NCI-H1436 treated with DMSO at 0.1 percent for 48 hours (cell line): ENCODE measurements around the gene SLC2A10.

Source experiments
- DNase-seq: peaks from one replicate; lab custom pipeline; 2025; lab: John Stamatoyannopoulos, UW

The SLC2A10 gene

DNA sequence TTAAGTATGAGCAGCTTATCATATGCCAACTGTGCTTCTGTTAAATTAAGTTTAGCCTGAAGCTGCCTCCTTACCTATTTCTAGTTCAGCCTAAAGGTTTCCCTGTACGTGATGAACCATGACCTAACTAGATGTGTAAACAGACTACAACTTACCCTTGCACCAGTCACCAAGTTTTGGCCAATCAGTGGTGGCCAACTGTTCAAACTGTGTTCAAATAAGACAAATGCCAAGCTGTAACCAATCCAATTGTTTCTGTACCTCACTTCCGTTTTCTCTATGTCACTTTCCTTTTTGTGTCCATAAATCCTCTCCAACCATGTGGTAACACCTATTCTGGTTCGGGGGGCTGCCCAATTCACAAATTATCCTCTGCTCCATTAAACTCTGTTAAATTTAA lies 6.0 kb upstream of the SLC2A10 start:
- no peak for DNase-seq

DNA sequence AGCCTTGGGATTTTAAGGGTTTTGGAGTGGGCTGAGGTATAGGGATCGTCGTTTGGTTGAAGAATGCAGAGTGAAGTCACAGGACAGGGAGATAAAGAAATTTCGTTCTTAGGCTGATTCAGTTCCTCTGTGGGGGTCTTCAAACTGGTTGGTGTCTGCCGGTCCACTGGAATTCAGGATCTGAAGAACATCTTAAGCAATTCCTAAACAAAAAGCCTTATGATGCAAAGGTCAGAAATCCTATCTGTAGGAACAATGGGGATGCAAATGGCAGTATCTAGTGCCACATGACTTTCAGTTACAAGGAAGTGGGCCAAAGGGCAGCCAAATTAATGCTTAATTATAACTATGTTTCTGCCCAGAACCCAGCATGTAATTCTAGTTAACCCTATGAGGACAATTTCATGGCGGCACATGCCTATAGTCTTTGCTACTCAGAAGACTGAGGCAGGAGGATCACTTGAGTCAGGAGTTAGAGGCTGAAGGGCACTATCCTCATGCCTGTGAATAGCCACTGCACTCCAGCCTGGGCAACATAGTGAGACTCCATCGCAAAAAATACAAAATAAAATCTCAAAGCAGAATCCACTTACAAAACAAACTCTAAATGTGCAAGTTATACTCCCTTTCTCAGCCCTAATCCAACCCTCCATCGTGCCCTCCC lies 4.6 kb upstream of the SLC2A10 start:
- no peak for DNase-seq

DNA sequence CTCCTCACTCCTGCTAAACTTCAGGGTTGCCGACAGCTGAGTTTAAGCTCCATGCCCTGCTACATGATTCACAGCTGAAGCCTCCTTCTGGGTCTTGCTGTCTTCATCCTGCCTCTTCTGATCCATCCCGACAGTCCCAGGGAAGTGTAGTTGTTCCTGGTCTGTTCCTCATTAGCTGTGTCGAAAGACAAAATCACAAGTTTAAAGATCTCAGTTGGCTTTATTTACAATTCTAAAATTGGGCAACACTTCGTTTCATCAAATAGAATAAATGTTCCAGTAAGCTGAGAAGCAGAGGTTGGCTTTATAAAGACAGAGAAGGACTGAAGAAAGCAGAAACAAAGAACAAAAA lies 4.1 kb upstream of the SLC2A10 start:
- DNase-seq = no peak

DNA sequence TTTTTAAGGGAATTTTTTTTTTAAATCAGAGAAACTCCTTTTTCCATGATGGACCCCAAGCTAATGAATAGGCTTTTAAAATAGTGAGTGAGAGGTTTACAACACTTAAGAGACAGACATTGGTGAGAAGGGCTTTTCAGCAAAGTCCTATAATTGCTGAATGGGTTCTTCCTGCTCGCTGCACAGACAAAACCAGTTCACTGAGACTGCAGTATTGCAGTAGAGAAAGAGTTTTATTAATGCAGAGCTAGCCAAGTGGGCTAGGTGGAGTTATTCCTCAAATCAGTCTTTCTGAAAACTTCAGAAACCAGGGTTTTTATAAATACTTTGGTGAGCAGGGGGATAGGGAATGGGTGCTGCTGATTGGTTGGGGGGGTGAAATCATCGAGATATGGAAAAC lies 3.2 kb upstream of the SLC2A10 start:
- DNase-seq = no peak

DNA sequence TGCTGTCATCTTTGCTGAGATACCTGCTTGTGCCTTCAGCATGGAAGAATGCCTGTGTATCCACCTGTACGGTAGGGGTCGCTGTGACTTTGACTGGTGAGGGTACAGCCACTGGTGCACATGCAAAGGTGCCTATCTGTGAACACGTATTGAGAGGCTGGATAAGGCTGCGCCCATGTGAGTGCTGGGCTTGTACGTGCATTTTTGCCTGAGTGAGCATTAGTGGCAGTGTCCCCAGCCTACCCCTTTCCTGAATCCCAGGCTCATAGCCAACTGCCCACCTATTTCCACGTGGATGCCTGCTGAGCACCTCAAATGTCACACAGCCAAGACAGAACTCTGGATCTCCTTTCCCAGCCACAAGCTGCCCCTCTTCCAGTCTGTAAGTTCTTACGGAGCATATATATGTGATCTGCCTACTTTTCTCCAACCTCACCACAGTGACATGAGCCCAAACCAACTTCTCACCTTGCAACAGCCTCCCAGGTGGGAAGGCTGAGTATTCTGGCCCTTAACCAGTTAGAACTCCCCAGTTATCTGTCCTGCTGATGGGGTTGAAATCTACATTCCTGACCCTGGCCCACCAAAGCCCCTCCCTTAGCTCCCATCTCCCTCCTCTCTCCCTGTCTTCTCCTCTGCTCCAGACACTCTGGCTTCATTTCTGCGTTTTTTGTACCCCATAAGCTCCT lies 1.1 kb upstream of the SLC2A10 start:
- DNase-seq = no peak

DNA sequence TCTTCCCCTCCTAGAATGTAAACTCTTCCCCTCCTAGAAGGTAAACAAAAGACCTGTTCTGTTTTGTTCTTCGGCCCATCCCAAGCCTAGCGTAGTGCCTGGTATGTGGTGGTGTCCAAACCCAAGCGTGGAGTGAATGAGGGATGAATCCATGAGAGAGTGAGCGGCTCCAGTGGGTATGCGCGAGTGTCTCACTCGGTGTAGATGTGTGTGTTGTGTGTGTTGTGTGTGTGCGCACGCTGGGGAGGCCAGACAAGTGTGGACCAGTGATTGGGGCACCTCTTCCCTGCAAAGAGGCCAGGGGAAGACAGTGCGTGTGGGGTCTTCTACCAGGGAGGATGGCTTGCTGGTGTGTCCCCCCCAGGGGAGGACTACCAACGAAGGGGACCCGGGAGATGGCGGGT lies 392 bp upstream of the SLC2A10 start:
- no peak for DNase-seq

DNA sequence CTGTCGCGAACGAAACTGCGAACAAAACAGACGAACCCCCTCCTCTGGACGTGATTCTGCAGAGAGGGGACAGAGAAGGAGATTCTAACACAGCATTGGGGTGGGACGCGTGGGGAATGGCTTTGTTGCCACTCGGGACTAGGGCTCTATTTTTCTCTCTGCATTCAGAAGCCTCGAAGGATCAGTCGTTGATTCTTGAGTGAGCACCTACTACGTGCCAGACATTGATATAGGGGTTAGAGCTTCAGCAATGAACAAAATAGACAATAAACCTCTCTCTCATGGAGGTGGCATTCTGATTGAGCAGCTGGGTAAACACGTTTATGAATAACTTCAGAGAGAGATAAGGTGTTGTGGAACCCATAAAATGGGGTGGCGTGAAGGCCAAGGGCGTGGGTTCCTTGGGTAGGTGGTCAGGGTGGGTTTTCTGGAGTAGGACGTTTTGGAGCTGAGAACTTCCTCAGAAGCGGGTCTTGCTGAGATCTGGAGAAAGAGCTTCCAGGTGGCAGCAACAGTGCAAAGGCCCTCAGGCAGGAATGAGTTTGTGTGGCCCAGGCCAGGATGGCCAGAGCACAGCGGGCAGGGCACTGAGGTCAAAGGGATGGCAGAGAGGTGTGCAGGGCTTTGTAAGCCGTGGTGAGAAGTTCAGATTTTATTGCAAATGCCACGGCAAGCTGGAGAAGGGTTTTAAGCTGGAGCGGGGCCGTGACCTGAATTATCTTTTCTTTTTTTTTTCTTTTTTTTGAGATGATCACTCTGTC lies 884 bp downstream of the SLC2A10 start:
- no peak for DNase-seq

DNA sequence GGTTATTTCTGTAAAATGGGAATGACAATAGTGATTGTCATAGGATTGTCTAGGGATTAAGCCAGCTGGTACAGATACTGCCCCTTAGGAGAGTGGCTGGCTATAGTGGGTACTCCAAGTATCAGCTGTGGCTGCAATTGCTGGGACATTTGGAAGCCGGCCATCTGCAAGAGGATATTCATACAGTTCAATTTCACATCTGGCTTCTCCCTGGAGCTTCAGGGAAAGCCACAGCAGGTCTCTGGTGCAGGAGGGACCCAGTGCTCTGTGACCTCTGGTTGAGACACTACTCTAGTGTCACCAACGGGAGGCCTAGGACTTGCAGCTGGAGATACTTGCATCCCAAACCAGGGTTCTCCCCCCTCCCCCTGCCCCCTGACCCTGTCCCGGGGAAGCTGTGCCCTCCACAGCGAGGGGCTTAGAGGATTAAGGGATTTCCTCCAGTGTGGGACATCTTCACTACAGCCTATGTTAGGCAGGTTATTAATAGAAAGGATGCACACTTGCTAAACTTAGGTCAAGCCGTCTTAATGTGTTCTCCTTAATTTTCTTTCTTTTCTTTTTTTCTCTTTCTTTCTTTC lies 2.7 kb downstream of the SLC2A10 start:
- no peak for DNase-seq

DNA sequence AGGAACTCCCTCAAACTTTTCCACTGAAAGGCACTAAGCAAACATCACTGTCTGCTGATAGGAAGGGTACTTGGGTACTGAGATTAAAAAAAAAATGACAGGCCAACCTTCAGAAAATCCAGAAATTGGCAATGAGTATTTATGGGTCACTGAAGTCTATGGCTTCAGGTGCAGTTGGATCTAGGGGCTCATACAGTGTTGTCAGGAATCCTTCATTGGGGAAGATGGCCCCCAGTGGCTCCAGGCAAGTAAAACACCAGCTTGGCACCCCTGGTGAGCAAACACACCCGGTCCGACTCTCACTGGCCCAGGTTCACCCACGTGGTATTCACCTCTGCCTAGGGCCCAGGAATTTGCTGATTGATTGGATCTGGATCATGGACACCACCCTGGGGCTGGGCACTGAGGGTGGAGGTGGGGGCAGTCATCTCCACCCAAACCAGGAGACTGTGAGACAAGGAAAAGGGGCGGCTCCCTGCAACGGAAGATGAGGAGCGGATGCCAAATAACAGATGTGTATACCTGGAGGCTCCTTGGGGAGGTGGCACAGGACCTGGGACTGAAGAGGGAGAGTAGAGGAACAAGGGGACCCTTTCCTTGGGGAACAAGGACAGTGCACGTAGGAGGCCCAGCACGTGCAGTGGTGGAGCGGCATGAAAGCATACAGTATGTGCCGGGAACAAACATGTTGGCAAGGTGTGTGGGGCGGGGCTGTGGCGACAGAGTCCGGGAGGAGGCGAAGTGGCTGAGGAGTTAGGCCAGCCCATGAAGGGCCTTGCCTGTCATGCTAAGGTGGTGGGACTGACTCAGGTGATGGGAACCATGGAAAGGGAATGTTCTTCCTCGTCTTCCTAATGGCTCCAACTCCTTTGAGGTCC lies 4.7 kb downstream of the SLC2A10 start:
- DNase-seq = no peak

DNA sequence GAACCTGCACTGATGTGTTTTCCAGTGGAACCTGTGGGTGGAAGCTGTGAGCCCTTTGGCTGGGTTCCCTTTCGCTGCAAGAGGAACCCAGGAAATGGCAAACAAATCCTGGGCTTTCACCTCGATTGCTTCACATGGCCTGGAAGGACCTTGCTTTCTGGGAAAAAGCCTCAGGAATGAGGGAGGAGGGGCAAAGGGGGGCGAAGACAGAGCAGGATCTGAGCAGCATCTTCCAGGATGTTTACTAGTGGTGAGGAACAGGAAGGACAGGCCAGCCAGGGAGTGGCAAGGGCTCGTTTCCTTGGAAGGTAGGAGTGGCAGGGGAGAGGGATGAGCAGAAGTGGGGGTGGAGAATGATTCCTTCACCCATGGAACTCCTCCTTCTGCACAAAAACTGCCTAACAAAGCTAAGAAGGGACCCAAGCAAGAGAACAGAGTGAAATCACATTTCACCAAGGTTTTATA lies 5.9 kb downstream of the SLC2A10 start:
- no peak for DNase-seq

DNA sequence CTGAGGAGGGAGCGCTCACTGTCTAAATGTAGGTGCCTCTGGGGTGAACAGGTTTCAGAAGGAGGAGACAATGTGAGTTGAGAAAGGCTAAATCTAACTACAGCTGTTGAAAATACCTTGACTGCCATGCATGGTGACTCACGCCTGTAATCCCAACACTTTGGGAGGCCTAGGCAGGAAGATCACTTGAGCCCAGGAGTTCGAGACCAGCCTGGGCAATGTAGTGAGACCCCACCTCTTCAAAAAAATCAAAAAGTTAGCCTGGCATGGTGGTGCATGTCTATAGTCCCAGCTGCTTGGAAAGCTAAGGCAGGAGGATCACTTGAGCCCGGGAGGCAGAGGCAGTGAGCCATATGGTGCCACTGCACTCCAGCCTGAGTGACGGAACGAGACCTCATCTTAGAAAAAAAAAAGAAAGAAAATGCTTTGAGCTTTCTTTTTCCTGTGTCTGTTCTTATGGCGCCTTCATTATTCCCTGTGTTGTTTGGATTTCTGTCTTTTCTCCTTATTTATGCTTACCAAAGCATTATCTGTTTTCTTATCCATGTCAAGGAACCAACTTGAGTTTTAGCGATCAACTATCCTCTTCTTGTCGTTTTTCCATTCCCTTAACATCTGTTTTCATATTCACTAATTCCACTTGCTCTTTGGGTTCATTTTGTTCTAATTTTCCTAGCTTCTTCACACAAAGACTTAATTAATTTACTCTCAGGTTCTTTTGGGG lies 8.5 kb downstream of the SLC2A10 start:
- DNase-seq = no peak

DNA sequence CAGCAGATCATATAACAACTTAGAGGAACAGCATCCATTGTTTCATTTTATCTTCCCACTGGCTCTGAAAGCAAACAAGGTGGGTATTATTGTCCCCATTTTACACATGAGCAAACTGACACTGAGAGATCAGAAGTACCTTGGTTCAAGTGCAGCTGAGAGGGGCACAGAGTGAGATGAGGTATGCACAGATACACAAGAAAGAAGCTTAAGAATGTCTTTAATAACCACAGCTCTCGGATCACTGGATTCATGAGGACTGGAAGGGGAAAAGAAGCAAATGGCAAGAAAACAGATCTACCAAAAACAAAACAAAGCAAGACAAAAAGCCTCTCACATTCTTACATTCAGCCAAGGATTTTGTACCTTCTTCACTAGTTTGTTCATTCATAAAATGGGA lies 10.6 kb downstream of the SLC2A10 start:
- DNase-seq = no peak

DNA sequence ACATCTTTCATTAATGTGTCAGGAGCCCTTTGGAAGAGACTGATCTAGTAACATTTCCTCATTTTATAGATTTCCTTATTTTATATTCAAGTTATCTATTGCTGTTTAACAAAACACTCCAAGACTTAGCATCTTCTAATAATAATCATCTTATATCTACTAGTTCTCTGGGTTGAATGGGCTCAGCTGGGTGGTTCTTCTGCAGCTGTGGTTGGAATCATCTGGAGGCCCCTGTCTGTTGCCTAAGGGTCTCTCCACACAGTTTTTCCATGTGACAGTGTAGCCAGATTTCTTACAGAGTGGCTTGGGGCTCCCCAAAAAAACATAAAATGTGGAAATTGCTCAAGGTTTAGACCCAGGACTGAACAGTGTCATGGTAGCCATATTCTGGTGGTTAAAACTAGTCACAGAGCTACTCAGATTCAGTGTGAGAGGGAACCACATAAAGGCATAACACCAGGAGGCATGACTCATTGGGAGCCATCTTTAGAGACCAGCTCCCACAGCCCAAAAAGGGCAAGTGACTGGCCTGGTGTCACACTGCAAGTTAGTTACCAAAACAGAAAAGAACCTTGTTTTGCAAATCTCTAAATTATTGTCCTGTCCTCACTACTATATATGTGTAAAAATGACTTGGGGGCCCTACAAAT lies 11.5 kb downstream of the SLC2A10 start:
- DNase-seq = no peak

DNA sequence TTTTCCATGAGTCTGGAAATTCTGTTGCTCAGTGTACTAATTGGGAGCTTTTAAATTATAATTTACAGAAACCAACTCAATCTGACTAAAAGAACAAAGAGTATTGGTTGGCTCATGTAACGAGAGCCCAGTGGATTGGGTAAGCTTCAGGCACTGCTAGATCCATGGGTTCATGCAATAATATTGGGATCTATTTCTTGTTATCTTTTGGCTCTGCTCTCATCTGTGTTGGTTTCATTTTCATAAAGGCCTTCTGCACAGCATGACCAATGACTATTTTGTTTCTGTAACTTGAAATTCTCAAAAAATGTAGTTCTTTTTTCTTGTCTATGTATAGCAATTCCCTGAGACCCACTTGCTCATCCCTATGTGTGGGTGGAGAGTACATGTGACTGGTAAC lies 12.0 kb downstream of the SLC2A10 start:
- no peak for DNase-seq

DNA sequence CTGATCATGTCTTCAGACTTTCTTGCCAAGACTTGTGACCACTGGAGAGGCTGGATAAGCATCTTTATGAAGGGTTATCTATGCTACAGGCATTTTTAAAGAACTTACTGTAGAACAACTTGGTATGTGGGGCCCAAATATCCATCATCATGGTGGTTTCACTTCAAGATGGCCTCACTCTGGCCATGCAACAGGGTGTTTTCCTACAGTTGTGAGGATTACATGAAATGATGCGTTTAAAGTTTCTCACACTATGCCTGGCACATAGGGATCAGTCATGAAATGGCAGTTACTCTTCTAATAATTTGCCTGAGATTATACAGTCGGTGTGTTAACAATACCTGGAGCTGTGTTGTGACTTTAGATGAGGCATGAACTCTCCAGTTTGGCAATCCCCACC lies 13.0 kb downstream of the SLC2A10 start:
- DNase-seq = no peak

DNA sequence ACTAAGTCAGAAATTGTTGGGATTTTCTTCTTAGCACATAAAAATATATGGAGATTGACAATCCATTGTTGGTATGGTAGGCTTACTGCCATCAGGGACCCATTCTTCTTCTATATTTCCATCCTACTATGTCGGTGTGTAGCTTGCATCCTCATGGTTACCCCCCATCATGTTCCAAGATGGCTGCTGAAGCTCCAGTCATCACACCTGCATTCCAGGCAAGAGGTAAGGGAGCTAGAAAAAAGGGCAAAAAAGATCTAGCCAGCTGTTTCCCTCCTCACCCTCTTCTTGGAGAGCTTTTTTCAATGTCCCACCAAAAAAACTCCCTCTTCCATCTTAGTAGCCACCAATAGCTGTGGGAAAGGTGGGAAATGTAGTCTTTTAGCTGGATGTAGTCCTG lies 13.6 kb downstream of the SLC2A10 start:
- DNase-seq = no peak

DNA sequence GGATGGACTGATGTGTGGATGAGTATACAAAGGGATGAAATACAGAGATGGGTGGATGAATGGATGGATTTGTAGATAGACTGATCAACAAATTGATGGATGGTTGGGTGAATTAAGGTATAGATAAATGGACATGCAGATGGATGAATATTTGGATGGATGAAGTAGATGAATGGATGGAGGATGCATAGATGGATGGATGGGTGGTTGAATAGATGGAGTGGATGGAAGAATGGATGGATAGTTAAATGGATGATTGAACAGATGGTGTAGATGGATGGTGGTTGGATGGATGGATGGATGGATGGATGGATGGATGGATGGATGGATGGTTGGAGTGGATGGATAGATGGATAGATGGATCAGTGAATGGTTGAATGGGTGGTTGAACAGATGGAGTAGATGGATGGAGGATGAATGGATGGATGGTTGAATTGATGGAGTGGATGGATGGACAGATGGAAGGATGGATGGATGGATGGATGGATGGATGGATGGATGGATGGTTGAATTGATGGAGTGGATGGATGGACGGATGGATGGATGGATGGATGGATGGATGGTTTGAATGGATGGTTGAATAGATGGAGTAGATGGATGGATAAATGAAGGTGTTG lies 15.0 kb downstream of the SLC2A10 start:
- no peak for DNase-seq

DNA sequence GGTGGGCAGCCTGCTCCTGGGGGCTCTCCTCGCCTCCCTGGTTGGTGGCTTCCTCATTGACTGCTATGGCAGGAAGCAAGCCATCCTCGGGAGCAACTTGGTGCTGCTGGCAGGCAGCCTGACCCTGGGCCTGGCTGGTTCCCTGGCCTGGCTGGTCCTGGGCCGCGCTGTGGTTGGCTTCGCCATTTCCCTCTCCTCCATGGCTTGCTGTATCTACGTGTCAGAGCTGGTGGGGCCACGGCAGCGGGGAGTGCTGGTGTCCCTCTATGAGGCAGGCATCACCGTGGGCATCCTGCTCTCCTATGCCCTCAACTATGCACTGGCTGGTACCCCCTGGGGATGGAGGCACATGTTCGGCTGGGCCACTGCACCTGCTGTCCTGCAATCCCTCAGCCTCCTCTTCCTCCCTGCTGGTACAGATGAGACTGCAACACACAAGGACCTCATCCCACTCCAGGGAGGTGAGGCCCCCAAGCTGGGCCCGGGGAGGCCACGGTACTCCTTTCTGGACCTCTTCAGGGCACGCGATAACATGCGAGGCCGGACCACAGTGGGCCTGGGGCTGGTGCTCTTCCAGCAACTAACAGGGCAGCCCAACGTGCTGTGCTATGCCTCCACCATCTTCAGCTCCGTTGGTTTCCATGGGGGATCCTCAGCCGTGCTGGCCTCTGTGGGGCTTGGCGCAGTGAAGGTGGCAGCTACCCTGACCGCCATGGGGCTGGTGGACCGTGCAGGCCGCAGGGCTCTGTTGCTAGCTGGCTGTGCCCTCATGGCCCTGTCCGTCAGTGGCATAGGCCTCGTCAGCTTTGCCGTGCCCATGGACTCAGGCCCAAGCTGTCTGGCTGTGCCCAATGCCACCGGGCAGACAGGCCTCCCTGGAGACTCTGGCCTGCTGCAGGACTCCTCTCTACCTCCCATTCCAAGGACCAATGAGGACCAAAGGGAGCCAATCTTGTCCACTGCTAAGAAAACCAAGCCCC lies 16.0 kb downstream of the SLC2A10 start:
- DNase-seq = no peak

DNA sequence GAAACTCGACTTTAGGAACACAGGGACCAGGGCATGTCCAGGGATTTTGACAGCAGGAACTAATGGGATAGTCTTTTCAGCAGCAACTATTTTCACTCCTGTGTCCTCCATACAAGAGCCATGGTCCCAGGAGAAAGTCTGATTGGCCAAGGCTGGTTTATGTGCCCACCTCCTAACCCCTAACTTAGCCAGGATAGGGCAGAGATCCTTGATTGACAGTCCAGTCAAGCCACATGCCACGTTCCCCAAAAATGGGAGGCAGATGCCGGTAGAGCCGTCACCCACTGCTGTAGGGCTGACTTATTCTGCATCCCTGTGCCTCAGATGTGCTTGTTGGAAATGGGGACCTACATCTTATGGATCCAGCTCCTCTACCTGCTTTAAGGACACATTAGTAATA lies 22.3 kb downstream of the SLC2A10 start:
- no peak for DNase-seq
